Neural cell (in vitro differentiated cells): ENCODE measurements around the gene SP100. TPM values are rescaled to one million over a fixed set of nuclear protein-coding genes. Genes with fewer than 3 reads are reported as not detected.

Experiments used
- H2AFZ ChIP-seq: fragments of 200-600, 300-800 bp; sonication (generic), shearing (Covaris generic); 2 replicates; pipeline ENCODE4 v1.6.0; 2014; ENCODE audit warnings: low read depth, mild to moderate bottlenecking, antibody characterized with exemption, low read length, moderate library complexity
- H3F3A ChIP-seq: fragments of 200-600 bp; shearing (Covaris generic); 2 replicates; pipeline ENCODE4 v1.6.1; 2016; ENCODE audit warnings: mild to moderate bottlenecking, moderate library complexity, mixed read lengths, antibody characterized with exemption, low read length; ENCODE audit not compliant: insufficient read depth, poor library complexity, severe bottlenecking
- H3K27ac ChIP-seq: fragments of 200-600, 300-800 bp; sonication (generic), shearing (Covaris generic); 2 replicates; pipeline ENCODE4 v1.5.1; 2014; ENCODE audit warnings: mild to moderate bottlenecking, low read length, moderate library complexity
- H3K27me3 ChIP-seq: fragments of 300-800, 200-600 bp; sonication (generic), shearing (Covaris generic); 2 replicates; pipeline ENCODE4 v1.6.0; 2014; ENCODE audit warnings: mild to moderate bottlenecking, low read depth, low read length, moderate library complexity; ENCODE audit not compliant: insufficient read depth
- H3K36me3 ChIP-seq: fragments of 300-800, 200-600 bp; sonication (generic), shearing (Covaris generic); 2 replicates; pipeline ENCODE4 v1.5.1; 2014; ENCODE audit warnings: mild to moderate bottlenecking, antibody characterized with exemption, low read length, moderate library complexity; ENCODE audit not compliant: insufficient read depth
- H3K4me2 ChIP-seq: fragments of 300-800, 200-600 bp; sonication (generic), shearing (Covaris generic); 2 replicates; pipeline ENCODE4 v1.6.0; 2014; ENCODE audit warnings: mild to moderate bottlenecking, low read length
- H3K4me3 ChIP-seq: fragments of 300-800, 200-600 bp; sonication (generic), shearing (Covaris generic); 2 replicates; pipeline ENCODE4 v1.5.1; 2014; ENCODE audit warnings: mild to moderate bottlenecking, low read length, moderate library complexity
- H3K79me2 ChIP-seq: fragments of 200-600 bp; shearing (Covaris generic); replicated peaks from 2 replicates; pipeline ENCODE4 v1.6.0; 2014; ENCODE audit warnings: mild to moderate bottlenecking, low read length, moderate library complexity; ENCODE audit not compliant: insufficient read depth
- H3K9ac ChIP-seq: fragments of 300-800, 200-600 bp; sonication (generic), shearing (Covaris generic); 2 replicates; pipeline ENCODE4 v1.6.1; 2016; ENCODE audit warnings: mild to moderate bottlenecking, low read length, mixed read lengths
- H3K9me2 ChIP-seq: fragments of 200-600 bp; shearing (Covaris generic); 2 replicates; pipeline ENCODE4 v1.6.1; 2016; ENCODE audit warnings: mild to moderate bottlenecking, low read length, mixed read lengths; ENCODE audit not compliant: insufficient read depth
- H3K9me3 ChIP-seq: fragments of 200-600, 300-800 bp; sonication (generic), shearing (Covaris generic); 2 replicates; pipeline ENCODE4 v1.6.1; 2016; ENCODE audit warnings: mild to moderate bottlenecking, mixed run types, low read length, moderate library complexity, mixed read lengths
- H4K20me1 ChIP-seq: fragments of 200-600 bp; shearing (Covaris generic); 2 replicates; pipeline ENCODE4 v1.6.1; 2016; ENCODE audit warnings: mild to moderate bottlenecking, mixed run types; ENCODE audit not compliant: insufficient read depth
- CTCF ChIP-seq: fragments of 450-650 bp; IDR thresholded peaks from 2 replicates; pipeline ENCODE4 v1.5.1; 2014; ENCODE audit warnings: antibody characterized with exemption, mild to moderate bottlenecking, moderate library complexity; ENCODE audit not compliant: poor library complexity, severe bottlenecking
- EP300 ChIP-seq: fragments of 450-650 bp; conservative IDR thresholded peaks from 2 replicates; pipeline ENCODE4 v1.6.1; 2014; ENCODE audit warnings: antibody characterized with exemption, mild to moderate bottlenecking, moderate library complexity; ENCODE audit not compliant: poor library complexity, severe bottlenecking
- EZH2 ChIP-seq: fragments of 200-600, 300-800 bp; shearing (Covaris generic), sonication (generic); IDR thresholded peaks from 2 replicates; pipeline ENCODE4 v1.6.1; 2014; ENCODE audit warnings: antibody characterized with exemption, low read length, borderline replicate concordance, mild to moderate bottlenecking; ENCODE audit not compliant: insufficient read depth, poor library complexity, severe bottlenecking
- MXI1 ChIP-seq: fragments of 450-650 bp; conservative IDR thresholded peaks from 2 replicates; pipeline ENCODE4 v1.6.1; 2014; ENCODE audit warnings: antibody characterized with exemption, mild to moderate bottlenecking; ENCODE audit not compliant: poor library complexity, severe bottlenecking
- POLR2AphosphoS5 ChIP-seq: IDR thresholded peaks from 2 replicates; pipeline ENCODE4 v1.6.1; 2012
- RAD21 ChIP-seq: fragments of 450-650 bp; conservative IDR thresholded peaks from 2 replicates; pipeline ENCODE4 v1.6.1; 2014; ENCODE audit warnings: antibody characterized with exemption, mild to moderate bottlenecking, moderate library complexity
- REST ChIP-seq: IDR thresholded peaks from 2 replicates; pipeline ENCODE4 v1.6.1; 2012; ENCODE audit warnings: borderline replicate concordance
- SMC3 ChIP-seq: fragments of 450-650 bp; conservative IDR thresholded peaks from 2 replicates; pipeline ENCODE4 v1.6.1; 2014; ENCODE audit warnings: antibody characterized with exemption, mild to moderate bottlenecking, moderate library complexity; ENCODE audit not compliant: poor library complexity
- TAF1 ChIP-seq: IDR thresholded peaks from 2 replicates; pipeline ENCODE4 v1.6.1; 2012; ENCODE audit warnings: low read depth
- polyA plus RNA-seq: library from polyadenylated mRNA; depleted of rRNA; stranded (reverse); fragments of >200 nt; gene quantifications from 2 replicates; pipeline ENCODE4 v1.2.3, GENCODE V29; 2014

The SP100 gene
- polyA plus RNA-seq, 1 donor from 2014 or later, result not detected

DNA sequence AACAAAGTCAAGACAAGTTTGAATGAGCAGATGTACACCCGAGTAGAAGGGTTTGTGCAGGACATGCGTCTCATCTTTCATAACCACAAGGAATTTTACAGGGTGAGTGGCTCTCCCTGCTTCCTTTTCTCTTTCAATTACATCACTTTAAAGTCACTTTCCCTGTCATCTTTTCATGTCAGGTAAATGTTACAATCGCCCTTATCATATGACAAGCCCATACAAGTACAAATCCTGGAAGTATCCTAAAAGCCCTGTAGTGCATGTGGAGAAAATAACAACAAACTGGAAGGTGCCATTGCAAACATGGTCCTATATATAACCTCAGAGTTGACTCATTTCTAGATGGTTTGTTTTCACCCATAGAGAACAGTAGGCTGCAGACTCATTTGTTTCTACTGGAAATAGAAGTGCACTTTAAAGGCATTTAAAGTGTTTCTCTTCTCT is 126.0 kb downstream of the SP100 start:
- TF ChIP-seq SMC3 (no peak), EP300 (no peak), TAF1 (no peak), EZH2 (no peak), REST (no peak)
- H3K9me2 ChIP-seq, result no peaks in the 10 kb centered on the region
- H3K4me3 ChIP-seq, result no peak overlapping the region
- no peaks in the 10 kb centered on the region for H3K9me3 ChIP-seq
- no peaks in the 10 kb centered on the region for H4K20me1 ChIP-seq
- no peak overlapping the region for H2AFZ ChIP-seq
- H3F3A ChIP-seq, result no peaks in the 10 kb centered on the region
- no peaks in the 10 kb centered on the region for H3K27me3 ChIP-seq
- no peak overlapping the region for H3K4me2 ChIP-seq
- H3K36me3 ChIP-seq, result no peaks in the 10 kb centered on the region
- H3K79me2 ChIP-seq, result no peaks in the 10 kb centered on the region
- no peak overlapping the region for H3K9ac ChIP-seq
- H3K27ac ChIP-seq, result no peak overlapping the region

DNA sequence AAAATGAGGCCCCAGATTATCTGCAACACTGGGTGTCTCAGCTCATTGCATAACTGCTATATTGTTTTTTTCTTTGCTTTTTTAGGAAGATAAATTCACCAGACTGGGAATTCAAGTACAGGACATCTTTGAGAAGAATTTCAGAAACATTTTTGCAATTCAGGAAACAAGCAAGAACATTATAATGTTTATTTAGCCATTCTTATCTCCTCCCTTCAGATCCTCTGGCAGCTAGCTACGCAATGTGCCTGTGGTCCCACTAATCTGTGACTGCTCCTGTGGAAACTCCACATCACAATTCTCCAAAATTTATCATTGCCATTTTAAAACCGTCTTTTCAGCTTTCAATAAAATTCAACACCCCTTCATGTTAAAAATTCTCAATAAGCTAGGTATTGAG is 126.8 kb downstream of the SP100 start:
- Histone ChIP-seq H4K20me1 (no peaks in the 10 kb centered on the region), H3K79me2 (no peaks in the 10 kb centered on the region), H3F3A (no peaks in the 10 kb centered on the region), H3K27me3 (no peaks in the 10 kb centered on the region), H3K9me3 (no peaks in the 10 kb centered on the region), H3K9me2 (no peaks in the 10 kb centered on the region), H3K4me2 (no peak overlapping the region), H3K36me3 (no peaks in the 10 kb centered on the region), H3K27ac (no peak overlapping the region), H3K9ac (no peak overlapping the region), H2AFZ (no peak overlapping the region), H3K4me3 (no peak overlapping the region)
- TF ChIP-seq RAD21 (no peak), EP300 (no peak), EZH2 (no peak), REST (no peak), SMC3 (no peak), MXI1 (no peak), TAF1 (no peak), POLR2AphosphoS5 (no peak), CTCF (no peak)
